Right lung (tissue), 10 donors: ENCODE results near the gene ENKD1. TPM values are rescaled to one million over a fixed set of nuclear protein-coding genes. Genes with fewer than 3 reads are reported as not detected.
A peak's percentile ranks its signal among the peaks of the same experiment; 100 is the strongest.
"Not testable (repeated sequence)": the region's sequence is repeated elsewhere in the genome, so short reads cannot be mapped to it uniquely, and the experiment has no call there.

Experiments used
- DNase-seq, 2 donors: peaks; one replicate each; pipeline ENCODE4 v3.0.0-alpha.2; 2013
- long read RNA-seq, 8 donors: transcript quantifications; one replicate each; lab custom pipeline, GENCODE V29; 2026
- polyA plus RNA-seq, 5 donors: library from polyadenylated mRNA; unstranded; fragments of 120-200 nt; gene quantifications; one replicate each; pipeline versions ENCODE4 v1.2.1 to v1.2.3, GENCODE V29; 2013; ENCODE audit warnings: inconsistent platforms in 1 of 5, low replicate concordance in 1 of 5; ENCODE audit not compliant: insufficient read length in 5 of 5, insufficient read depth in 1 of 5

The ENKD1 gene
- 10 to 100 TPM; 18.4 to 34.7 (median 25.3) TPM for polyA plus RNA-seq
- long read RNA-seq, donor 1, transcript ENKD1-201 (7 exons, 1,579 nt): major isoform, 10 of 18 reads
- long read RNA-seq, donor 1, partial matches to known transcripts: 0 of 18 reads
- long read RNA-seq, donor 1, other reads (novel, unspliced or antisense): 0 of 18 reads
- long read RNA-seq, donor 2, partial matches to known transcripts: 0 of 8 reads
- long read RNA-seq, donor 2, other reads (novel, unspliced or antisense): 0 of 8 reads
- long read RNA-seq, donor 3, transcript ENKD1-205 (2 exons, 468 nt): minor isoform, 7 of 17 reads
- long read RNA-seq, donor 3, transcript ENKD1-201 (7 exons, 1,579 nt): major isoform, 9 of 17 reads
- long read RNA-seq, donor 3, partial matches to known transcripts: 0 of 17 reads
- long read RNA-seq, donor 3, other reads (novel, unspliced or antisense): 0 of 17 reads
- long read RNA-seq, donor 4, partial matches to known transcripts: 7 of 10 reads
- long read RNA-seq, donor 4, other reads (novel, unspliced or antisense): 0 of 10 reads
- long read RNA-seq, donor 5, transcript ENKD1-201 (7 exons, 1,579 nt): major isoform, 10 of 12 reads
- long read RNA-seq, donor 5, partial matches to known transcripts: 0 of 12 reads
- long read RNA-seq, donor 5, other reads (novel, unspliced or antisense): 0 of 12 reads
- long read RNA-seq, donor 6, transcript ENKD1-201 (7 exons, 1,579 nt): major isoform, 6 of 16 reads
- long read RNA-seq, donor 6, partial matches to known transcripts: 7 of 16 reads
- long read RNA-seq, donor 6, other reads (novel, unspliced or antisense): 0 of 16 reads
- long read RNA-seq, donor 7, transcript ENKD1-201 (7 exons, 1,579 nt): major isoform, 5 of 6 reads
- long read RNA-seq, donor 7, partial matches to known transcripts: 0 of 6 reads
- long read RNA-seq, donor 7, other reads (novel, unspliced or antisense): 0 of 6 reads
- long read RNA-seq, donor 8, partial matches to known transcripts: 0 of 3 reads
- long read RNA-seq, donor 8, other reads (novel, unspliced or antisense): 0 of 3 reads

- DNase-seq: peak; percentile 81 to 83
Observed at GRCh38 chr16:67666559-67667452, at the start of gene ENKD1, which contains the start of gene C16orf86. Gene ENKD1, minus strand, starts transcription at chr16:67666750. Its CDS starts 308 bp downstream, at chr16:67666442. Gene C16orf86, plus strand, starts transcription at chr16:67666814. Its CDS starts 157 bp downstream, at chr16:67666971.

- no peak for DNase-seq
Observed at GRCh38 chr16:67716097-67716496, 49.5 kb upstream of the ENKD1 start.

- no peak for DNase-seq
Observed at GRCh38 chr16:67714522-67714921, 48.0 kb upstream of the ENKD1 start.

- DNase-seq: no peak
Observed at GRCh38 chr16:67713647-67714273, 47.2 kb upstream of the ENKD1 start.

GRCh38 chr16:67710607-67711006 lies 44.1 kb upstream of the ENKD1 start:
- DNase-seq: no peak

- DNase-seq: no peak
Observed at GRCh38 chr16:67709050-67709449, 42.5 kb upstream of the ENKD1 start.

GRCh38 chr16:67708368-67708771 lies 41.8 kb upstream of the ENKD1 start:
- DNase-seq: no peak

GRCh38 chr16:67707790-67708189 lies 41.2 kb upstream of the ENKD1 start:
- DNase-seq: no peak

GRCh38 chr16:67707210-67707609 lies 40.7 kb upstream of the ENKD1 start:
- no peak for DNase-seq

- DNase-seq: no peak
Observed at GRCh38 chr16:67704110-67704509, 37.6 kb upstream of the ENKD1 start.

GRCh38 chr16:67703626-67704025 lies 37.1 kb upstream of the ENKD1 start:
- no peak for DNase-seq

- no peak for DNase-seq
Observed at GRCh38 chr16:67702130-67702529, 35.6 kb upstream of the ENKD1 start.

GRCh38 chr16:67701420-67701819 lies 34.9 kb upstream of the ENKD1 start:
- DNase-seq: no peak

GRCh38 chr16:67699265-67699664 lies 32.7 kb upstream of the ENKD1 start:
- DNase-seq: no peak

- no peak for DNase-seq
Observed at GRCh38 chr16:67697422-67698185, 31.1 kb upstream of the ENKD1 start.

- no peak for DNase-seq
Observed at GRCh38 chr16:67694611-67695010, 28.1 kb upstream of the ENKD1 start.

- DNase-seq: not testable (repeated sequence)
Observed at GRCh38 chr16:67693517-67694285, 27.2 kb upstream of the ENKD1 start.

GRCh38 chr16:67685388-67686112 lies 19.0 kb upstream of the ENKD1 start:
- no peak for DNase-seq
